Activated CD4-positive, alpha-beta T cell treated with anti-CD3 and anti-CD28 coated beads, Interleukin-2, amount 50 U/mL, for 48 hours (primary cell): Measurements from ENCODE around the gene CEP250.
"Not testable (repeated sequence)": the region's sequence is repeated elsewhere in the genome, so short reads cannot be mapped to it uniquely, and the experiment has no call there.

Experiments used
- DNase-seq, 2 experiments: peaks; one replicate each; pipeline ENCODE4 v3.0.0-alpha.2; 2020

The CEP250 gene

GRCh38 chr20:35527122-35527769 lies 71.8 kb downstream of the CEP250 start:
- no peak for DNase-seq

DNA sequence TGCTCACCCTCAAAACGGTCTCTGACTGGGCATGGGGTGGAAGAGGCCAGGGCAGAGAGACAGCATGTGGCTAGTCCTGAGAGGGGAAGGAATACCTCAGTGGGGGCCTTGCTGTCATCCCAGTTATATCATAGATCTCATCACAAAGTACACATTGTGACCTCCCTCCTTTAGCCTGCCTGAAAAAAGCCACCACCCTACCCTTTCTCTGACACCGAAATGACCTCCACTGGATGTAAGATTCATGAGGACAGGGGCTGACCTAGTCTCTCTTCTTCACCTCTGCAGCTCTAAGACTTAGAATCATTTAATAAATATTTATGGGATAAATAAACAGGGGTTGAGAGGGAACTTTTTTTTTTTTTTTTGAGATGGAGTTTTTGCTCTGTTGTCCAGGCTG lies 74.2 kb downstream of the CEP250 start, which contains the start of gene C20orf173:
Gene C20orf173 (minus strand): TSS at position 101 of the 400 bp plus-strand sequence. CDS start 279 bp downstream, outside the sequence.
- DNase-seq = no peak

DNA sequence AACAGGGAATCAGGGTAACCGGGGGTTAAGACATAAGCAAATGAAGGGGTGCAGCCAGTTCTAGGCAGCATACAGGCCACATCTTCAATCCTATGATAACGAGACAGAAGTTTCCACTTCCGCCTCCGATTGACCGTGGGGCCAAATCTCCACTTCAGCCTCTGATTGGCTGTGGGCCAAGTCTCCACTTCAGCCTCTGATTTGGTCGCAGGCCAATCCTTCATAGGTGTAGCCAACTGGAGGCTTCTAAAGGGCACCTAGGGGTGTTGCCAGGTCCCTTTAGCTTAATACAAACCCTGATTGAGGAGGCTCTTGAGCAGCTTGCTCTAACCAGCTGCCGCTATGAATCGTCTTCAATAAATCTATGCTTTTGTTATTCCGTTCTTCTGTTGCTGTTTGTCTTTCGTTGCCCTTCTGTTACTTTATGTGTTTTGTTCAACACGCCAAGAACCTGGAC lies 84.4 kb downstream of the CEP250 start:
- peak; percentile 8 to 13 for DNase-seq

DNA sequence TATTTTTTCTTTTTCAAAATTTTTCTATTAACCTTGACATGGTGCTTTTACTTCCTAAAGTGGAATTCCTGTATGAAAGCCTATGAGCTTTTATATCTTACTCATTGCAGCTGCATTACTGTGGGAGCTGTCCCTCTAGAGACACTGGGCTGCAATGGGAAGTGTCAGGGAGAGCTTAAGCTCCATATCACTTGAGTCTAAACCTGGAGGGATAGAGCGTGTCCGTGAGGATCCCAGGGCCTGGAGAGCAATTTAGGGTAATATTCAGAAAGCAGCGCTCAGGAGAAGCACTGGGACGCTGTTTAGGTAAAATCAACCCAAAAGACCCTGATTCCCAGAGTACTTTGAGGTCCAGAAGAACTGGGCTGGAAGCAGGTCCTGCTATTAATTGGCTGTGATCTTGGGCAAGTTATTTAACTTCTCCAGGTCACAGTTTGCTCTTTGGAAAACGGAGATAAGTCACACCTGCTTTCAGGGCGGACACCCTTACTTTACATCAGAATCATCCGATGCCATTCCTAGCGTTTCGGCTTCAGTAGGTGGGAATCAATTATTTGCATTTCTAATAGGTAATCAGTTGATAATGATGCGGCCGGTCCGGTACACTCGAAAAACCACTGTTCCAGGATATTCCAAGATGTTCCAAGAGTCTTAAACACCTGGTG lies 85.9 kb downstream of the CEP250 start:
- DNase-seq = no peak

DNA sequence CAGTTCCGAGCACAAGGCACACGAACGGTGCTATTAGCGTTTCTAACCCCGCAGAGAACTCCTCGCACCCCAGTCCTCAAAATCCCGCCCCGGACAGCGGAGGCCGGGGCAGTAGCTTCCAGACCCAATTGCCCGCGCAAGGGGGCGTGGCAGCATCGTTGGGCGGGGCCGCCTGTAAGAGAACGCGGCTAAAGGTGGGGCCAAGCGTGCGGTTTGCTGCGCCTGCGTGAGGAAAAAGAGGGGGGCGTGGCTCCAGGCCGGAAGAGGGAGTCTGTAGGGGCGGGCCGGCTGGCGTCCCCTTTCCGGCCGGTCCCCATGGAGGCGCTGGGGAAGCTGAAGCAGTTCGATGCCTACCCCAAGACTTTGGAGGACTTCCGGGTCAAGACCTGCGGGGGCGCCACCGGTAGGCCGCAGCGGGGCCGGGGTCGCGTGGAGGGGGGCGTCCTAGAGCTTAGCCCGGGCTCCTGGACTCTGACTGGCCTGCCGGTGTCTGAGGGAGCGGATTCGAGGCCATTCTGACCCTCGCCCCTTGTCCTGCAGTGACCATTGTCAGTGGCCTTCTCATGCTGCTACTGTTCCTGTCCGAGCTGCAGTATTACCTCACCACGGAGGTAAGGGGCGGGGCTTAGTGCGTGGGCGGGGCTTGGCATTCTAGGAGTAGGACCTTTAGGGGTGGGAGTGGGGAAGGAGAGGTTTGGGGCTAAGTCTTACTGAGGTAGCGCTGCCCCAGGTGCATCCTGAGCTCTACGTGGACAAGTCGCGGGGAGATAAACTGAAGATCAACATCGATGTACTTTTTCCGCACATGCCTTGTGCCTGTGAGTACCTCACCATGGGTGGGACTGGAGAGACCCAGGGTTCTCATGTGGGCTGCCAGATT lies 86.6 kb downstream of the CEP250 start, which contains the start of gene ERGIC3:
Gene ERGIC3 (plus strand): TSS at position 296 of the 880 bp plus-strand sequence. CDS start 20 bp downstream, at position 316.
- peak; percentile 99 for DNase-seq

DNA sequence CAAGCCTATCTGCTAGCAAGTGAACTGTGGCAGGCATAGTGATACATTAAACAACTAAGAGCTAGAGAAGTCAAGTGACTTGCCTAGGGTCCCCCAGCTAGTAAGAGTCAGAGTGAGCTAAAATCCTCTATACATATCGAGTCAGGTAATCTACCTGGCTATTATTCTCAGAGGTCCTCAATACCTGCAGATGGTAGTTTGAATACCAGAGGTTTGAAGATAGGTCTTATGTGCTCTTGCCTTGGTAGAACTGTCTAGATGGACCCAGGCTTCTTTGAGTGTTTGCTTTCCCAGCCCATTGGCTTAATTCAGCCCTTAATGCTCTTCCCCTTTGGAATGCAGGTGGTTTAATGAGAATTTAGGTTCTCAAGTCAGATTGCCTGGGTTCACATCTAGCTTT lies 87.6 kb downstream of the CEP250 start:
- DNase-seq = no peak

- no peak for DNase-seq
These were observed 89.0 kb downstream of the CEP250 start for GRCh38 chr20:35544436-35544835.

- DNase-seq = not testable (repeated sequence)
These were observed 89.5 kb downstream of the CEP250 start for GRCh38 chr20:35544941-35545340.

- no peak for DNase-seq
These were observed 90.7 kb downstream of the CEP250 start for GRCh38 chr20:35546127-35546526.

DNA sequence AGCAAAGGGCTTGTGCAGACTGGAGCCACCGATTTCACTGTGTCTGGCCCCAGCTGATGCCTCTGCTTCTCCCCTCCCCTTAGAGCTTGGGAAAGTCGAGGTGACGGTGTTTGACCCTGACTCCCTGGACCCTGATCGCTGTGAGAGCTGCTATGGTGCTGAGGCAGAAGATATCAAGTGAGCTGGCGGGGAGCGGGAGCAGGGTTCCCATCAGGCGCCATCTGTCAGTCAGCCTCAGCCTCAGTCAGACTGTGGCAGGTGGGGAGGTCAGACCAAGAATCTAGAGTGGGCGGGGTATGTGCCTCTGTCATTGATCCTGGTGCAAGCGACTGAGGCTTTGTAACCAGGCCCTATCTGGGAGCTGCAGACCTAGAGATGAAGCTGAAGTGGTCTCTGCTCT lies 91.9 kb downstream of the CEP250 start:
- DNase-seq = no peak

DNA sequence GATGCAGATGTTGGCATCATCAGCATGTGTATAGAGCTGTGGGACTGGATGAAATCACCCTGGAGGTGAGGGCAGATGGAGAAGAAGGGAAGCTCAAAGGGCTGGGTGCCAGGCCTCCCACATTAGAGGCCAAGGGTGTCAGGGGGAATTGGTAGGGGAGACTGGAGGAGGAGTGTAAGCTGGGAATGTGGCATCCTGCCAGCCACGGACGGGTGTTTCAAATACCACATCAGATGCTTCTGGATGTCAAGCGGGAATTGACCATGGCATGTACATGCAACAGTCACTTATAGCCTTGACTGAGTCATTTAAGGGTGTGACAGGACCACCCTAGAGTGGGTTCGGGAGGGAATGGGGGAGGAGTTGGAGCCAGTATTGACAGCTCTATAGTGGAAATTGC lies 96.1 kb downstream of the CEP250 start:
- DNase-seq = no peak

GRCh38 chr20:35552914-35553313 lies 97.5 kb downstream of the CEP250 start:
- no peak for DNase-seq

GRCh38 chr20:35555461-35555860 lies 100.1 kb downstream of the CEP250 start:
- DNase-seq = not testable (repeated sequence)

GRCh38 chr20:35555951-35556645 lies 100.7 kb downstream of the CEP250 start:
- DNase-seq = no peak

- DNase-seq = no peak
These were observed 101.5 kb downstream of the CEP250 start for GRCh38 chr20:35556871-35557270.

GRCh38 chr20:35558451-35558850 lies 103.1 kb downstream of the CEP250 start:
- no peak for DNase-seq

- DNase-seq = no peak
These were observed 103.8 kb downstream of the CEP250 start for GRCh38 chr20:35559042-35559693.

DNA sequence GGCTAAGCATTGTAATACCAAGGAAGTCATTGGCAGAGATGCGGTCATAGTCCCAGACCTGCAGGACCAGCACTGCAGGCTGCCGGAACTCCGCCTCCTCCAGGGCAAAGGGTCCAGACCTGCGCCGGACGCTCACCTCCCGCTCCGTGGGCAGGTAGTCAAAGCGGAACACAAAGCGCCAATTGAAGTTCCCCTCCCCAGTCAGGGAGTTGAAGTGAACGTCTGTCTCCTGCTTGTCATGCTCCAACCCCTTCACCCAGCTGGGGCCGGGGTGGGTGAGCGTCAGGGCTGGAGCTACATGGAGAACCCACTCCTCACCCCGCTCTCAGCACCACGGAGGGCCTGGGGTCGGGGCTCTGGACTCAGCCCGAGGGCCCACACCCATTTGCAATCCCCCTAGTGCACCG lies 104.7 kb downstream of the CEP250 start:
- no peak for DNase-seq

DNA sequence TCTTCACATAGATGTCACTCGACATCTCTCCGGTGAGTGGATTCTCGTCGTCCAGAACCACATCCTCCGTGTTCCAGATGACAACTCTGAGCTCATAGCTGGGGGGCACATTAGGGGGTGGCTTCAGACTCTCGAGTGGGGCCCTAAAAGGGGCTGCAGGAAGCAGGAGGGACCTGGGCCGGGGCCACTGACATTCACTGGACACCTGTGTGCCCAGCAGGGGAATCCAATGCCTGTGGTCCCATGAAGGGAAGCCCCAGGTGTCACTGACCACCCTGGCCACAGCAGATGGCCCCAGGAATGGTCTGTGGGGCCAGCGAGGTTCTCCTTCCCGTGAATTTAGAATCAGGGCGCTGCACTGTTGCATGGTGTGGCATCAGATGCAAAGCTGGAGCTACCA lies 105.1 kb downstream of the CEP250 start:
- DNase-seq = no peak

DNA sequence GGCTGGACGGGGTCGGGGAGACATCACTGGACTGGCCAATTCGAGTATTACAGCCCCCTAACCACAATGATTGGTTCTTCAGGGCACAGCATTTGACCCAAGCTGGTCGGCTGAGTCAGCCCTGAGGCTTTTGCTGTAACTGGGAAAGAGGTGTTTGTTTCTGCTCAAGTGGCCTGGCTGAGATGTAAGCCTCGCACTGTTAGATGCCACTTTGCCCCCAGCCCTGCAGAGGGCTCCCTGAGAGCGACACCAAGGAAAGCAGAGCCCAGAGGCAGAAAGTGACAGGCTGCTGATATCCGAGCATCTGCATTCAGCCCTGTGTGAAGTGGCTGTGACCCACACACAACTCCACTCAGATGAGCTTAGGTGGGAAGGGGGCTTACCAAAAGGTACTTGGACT lies 105.9 kb downstream of the CEP250 start:
- peak in 1 of 2 experiments; percentile 13 for DNase-seq

GRCh38 chr20:35561671-35562070 lies 106.3 kb downstream of the CEP250 start:
- DNase-seq = no peak

DNA sequence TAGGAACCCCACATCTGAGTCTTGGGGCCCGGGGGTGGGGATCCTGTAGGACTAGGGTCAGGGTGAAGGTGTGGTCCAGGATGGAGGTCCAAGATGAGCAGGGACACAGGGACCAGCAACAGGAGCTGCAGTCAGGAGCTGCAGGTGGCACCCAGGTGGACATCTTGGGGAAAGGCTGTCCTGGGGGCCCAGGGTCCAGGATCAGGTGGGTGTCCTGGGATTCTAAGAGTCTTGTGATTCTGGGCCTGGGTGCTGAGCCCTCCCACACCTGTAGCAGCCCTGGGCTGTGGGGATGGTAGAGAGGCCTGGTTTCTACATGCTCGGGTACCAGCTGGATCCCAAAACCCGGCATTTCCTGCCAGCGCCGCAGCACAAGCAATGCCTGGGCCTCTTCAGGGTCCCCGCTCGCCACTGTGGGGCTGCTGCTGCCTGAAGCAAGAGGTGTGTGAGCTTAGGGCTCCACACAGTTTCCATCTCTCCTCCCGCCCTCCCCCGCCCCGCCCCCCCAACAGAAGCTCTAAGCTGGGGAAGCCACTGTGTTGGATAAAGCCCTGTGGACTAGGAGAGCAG lies 107.2 kb downstream of the CEP250 start:
- DNase-seq = no peak
